ENCODE data around the gene PROM1.

GRCh38 chr4:16106956-16107355, 23.1 kb upstream of the PROM1 start:
- TF ChIP-seq POLR2AphosphoS5 (IDR thresholded peaks at IDR 0.05) (no peak), CTCF (IDR thresholded peaks at IDR 0.05) (no peak), EP300 (IDR thresholded peaks at IDR 0.05) (no peak), POLR2A (IDR thresholded peaks at IDR 0.05) (no peak)
